Measurements from ENCODE around the gene GPATCH8. TPM values are rescaled to one million over a fixed set of nuclear protein-coding genes. Genes with fewer than 3 reads are reported as not detected.

The GPATCH8 gene
- total RNA-seq, 1 donor from 2014 or later: 49.6 TPM

DNA sequence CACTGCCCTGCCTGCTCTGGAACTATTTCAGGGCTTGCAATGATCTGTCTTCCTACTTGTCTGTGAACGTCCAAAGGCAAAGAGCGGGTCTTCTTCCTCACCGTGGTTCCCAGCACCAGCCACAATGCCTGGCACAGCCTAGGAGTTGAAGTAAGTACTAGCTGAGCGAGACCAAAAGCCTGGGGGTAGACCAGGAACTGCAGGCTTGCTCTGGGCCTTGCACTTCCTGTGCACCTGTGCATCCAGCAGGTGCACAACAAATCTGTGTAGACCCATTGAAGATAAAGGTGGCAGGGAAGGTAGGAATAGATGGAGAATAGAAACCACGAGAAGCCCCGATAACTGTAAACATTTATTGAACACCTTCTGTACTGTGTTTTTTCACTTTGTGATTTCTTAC lies 144.2 kb downstream of the GPATCH8 start:
- no peaks in the 10 kb centered on the region for H3K36me3 Mint-ChIP-seq (ENCODE audit: low read depth)
- H3K4me1 Mint-ChIP-seq (ENCODE audit: low read depth): peaks cover 2% of the 10 kb centered on the region
- no peaks in the 10 kb centered on the region for H3K9me3 Mint-ChIP-seq
- H3K27ac Mint-ChIP-seq: no peak overlapping the region
- no peak for DNase-seq (ENCODE audit: low spot score)
- H3K27me3 Mint-ChIP-seq (ENCODE audit: low read depth): peaks cover 30% of the 10 kb centered on the region
- intact Hi-C loops (cut with micrococcal nuclease): no loop called here
- no peak overlapping the region for H3K4me3 Mint-ChIP-seq (ENCODE audit: low read depth)

GRCh38 chr17:44358066-44358465 lies 145.1 kb downstream of the GPATCH8 start:
- Mint-ChIP-seq H3K4me3 (ENCODE audit: low read depth) (no peak overlapping the region), H3K36me3 (ENCODE audit: low read depth) (peaks cover under 1% of the 10 kb centered on the region), H3K9me3 (no peaks in the 10 kb centered on the region), H3K27me3 (ENCODE audit: low read depth) (peaks cover 31% of the 10 kb centered on the region), H3K4me1 (ENCODE audit: low read depth) (peaks cover 2% of the 10 kb centered on the region), H3K27ac (no peak overlapping the region)
- no peak for DNase-seq (ENCODE audit: low spot score)
- intact Hi-C loops (cut with micrococcal nuclease): no loop called here

- Mint-ChIP-seq H3K4me1 (ENCODE audit: low read depth) (no peaks in the 10 kb centered on the region), H3K27me3 (ENCODE audit: low read depth) (peaks cover 26% of the 10 kb centered on the region), H3K27ac (no peak overlapping the region), H3K4me3 (ENCODE audit: low read depth) (no peak overlapping the region), H3K36me3 (ENCODE audit: low read depth) (peaks cover 7% of the 10 kb centered on the region), H3K9me3 (no peaks in the 10 kb centered on the region)
- intact Hi-C loops (cut with micrococcal nuclease): no loop called here
- DNase-seq (ENCODE audit: low spot score): no peak
These were observed 147.0 kb downstream of the GPATCH8 start for GRCh38 chr17:44356241-44356640.

GRCh38 chr17:44355642-44356099 lies 147.5 kb downstream of the GPATCH8 start:
- intact Hi-C loops (cut with micrococcal nuclease): no loop called here
- Mint-ChIP-seq H3K4me3 (ENCODE audit: low read depth) (no peak overlapping the region), H3K9me3 (no peaks in the 10 kb centered on the region), H3K4me1 (ENCODE audit: low read depth) (no peaks in the 10 kb centered on the region), H3K27me3 (ENCODE audit: low read depth) (peaks cover 20% of the 10 kb centered on the region), H3K27ac (no peak overlapping the region), H3K36me3 (ENCODE audit: low read depth) (peaks cover 7% of the 10 kb centered on the region)
- DNase-seq (ENCODE audit: low spot score): no peak

GRCh38 chr17:44354582-44355561 lies 148.3 kb downstream of the GPATCH8 start:
- intact Hi-C loops (cut with micrococcal nuclease): no loop called here

DNA sequence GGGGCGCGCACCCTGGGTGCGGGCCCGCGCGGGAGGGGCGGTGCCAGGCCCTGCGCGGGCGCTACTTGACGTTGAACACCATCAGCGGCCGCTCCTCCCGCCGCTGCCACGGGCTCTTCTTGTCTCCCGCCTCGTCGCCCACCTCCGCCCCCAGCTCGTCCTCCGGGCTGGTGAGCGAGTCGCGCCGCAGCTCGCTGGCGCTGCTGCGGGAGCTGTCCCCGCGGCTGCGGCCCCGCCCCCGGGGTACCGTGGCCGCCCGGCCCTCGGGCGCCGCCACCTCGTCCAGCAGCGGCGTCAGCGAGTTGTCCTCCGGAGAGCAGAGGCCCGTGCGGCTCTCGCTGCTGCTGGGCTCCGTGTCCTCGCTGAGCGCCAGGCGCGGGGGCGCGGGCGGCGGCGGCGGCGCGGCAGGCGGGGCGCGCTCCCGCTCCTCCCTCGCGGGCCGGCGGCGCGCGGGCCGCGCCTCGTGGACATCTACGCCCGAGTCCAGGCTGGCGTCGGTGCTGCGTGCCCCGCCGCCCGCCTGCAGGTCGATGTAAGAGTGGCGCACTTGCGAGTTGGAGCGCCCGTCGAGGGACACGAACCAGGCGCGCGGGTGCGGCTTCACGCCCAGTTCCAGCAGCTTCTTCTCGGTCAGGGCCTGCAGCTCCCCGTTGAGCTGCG lies 149.4 kb downstream of the GPATCH8 start:
- Mint-ChIP-seq H3K27ac (no peak overlapping the region), H3K9me3 (no peaks in the 10 kb centered on the region), H3K27me3 (ENCODE audit: low read depth) (peaks cover 12% of the 10 kb centered on the region), H3K4me3 (ENCODE audit: low read depth) (peak overlapping the region; percentile 49), H3K4me1 (ENCODE audit: low read depth) (no peaks in the 10 kb centered on the region), H3K36me3 (ENCODE audit: low read depth) (peaks cover 7% of the 10 kb centered on the region)
- intact Hi-C loops (cut with micrococcal nuclease): no loop called here
- no peak for DNase-seq (ENCODE audit: low spot score)

More at GRCh38 chr17:44354582-44355561, 148.3 kb downstream of the GPATCH8 start:
- Mint-ChIP-seq H3K9me3 (no peaks in the 10 kb centered on the region), H3K4me1 (ENCODE audit: low read depth) (no peaks in the 10 kb centered on the region), H3K27ac (no peak overlapping the region), H3K36me3 (ENCODE audit: low read depth) (peaks cover 7% of the 10 kb centered on the region), H3K4me3 (ENCODE audit: low read depth) (peak overlapping the region; percentile 69), H3K27me3 (ENCODE audit: low read depth) (peaks cover 15% of the 10 kb centered on the region)
- DNase-seq (ENCODE audit: low spot score): no peak

DNA sequence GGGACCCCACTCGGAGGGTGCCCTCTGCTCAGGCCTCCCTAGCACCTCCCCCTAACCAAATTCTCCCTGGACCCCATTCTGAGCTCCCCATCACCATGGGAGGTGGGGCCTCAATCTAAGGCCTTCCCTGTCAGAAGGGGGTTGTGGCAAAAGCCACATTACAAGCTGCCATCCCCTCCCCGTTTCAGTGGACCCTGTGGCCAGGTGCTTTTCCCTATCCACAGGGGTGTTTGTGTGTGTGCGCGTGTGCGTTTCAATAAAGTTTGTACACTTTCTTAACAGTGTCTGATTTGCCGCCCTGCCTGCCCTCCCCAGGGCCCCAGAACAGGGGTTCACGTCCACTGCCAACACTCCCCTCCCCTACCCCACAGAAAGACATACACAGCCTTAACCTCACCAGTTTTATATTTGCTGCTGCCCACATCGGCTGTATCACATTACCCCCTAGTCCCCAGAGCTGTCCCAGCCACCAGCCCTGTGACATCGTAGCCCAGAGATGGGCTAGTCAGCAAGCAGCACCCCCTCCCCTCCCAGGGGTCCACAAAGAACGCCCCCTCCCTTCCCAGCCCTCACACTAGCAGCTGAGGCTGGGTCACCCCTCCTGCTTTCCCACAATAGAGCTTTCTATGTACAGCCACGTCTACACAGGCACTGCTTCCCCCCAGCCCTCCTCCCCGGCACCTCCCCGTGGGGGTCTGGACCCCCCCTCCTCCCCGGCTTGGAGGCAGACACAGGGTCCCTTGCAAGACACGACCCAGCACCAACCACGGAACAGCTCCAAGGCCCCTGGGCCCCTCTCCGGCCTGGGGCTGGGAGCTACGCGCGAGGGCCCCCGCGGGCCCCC lies 150.2 kb downstream of the GPATCH8 start:
- Mint-ChIP-seq H3K27ac (no peak overlapping the region), H3K36me3 (ENCODE audit: low read depth) (peaks cover 7% of the 10 kb centered on the region)
- intact Hi-C loops (cut with micrococcal nuclease): no loop called here

GRCh38 chr17:44351961-44352827 lies 151.0 kb downstream of the GPATCH8 start:
- H3K36me3 Mint-ChIP-seq (ENCODE audit: low read depth): peaks cover 7% of the 10 kb centered on the region

More for the DNA sequence above, 150.2 kb downstream of the GPATCH8 start:
- Mint-ChIP-seq H3K27me3 (ENCODE audit: low read depth) (peaks cover 10% of the 10 kb centered on the region), H3K9me3 (no peaks in the 10 kb centered on the region), H3K4me3 (ENCODE audit: low read depth) (peak overlapping the region; percentile 60), H3K4me1 (ENCODE audit: low read depth) (peaks cover 2% of the 10 kb centered on the region)
- DNase-seq (ENCODE audit: low spot score): no peak

GRCh38 chr17:44351464-44351863 lies 151.7 kb downstream of the GPATCH8 start:
- Mint-ChIP-seq H3K4me1 (ENCODE audit: low read depth) (peaks cover 2% of the 10 kb centered on the region), H3K27ac (no peak overlapping the region)

More at GRCh38 chr17:44351961-44352827, 151.0 kb downstream of the GPATCH8 start:
- intact Hi-C loops (cut with micrococcal nuclease): no loop called here
- Mint-ChIP-seq H3K4me3 (ENCODE audit: low read depth) (peak overlapping the region; percentile 60), H3K27me3 (ENCODE audit: low read depth) (peaks cover 10% of the 10 kb centered on the region), H3K27ac (no peak overlapping the region), H3K9me3 (no peaks in the 10 kb centered on the region), H3K4me1 (ENCODE audit: low read depth) (peaks cover 2% of the 10 kb centered on the region)
- DNase-seq (ENCODE audit: low spot score): no peak

GRCh38 chr17:44350733-44351226 lies 152.4 kb downstream of the GPATCH8 start:
- no peak overlapping the region for H3K4me3 Mint-ChIP-seq (ENCODE audit: low read depth)
- no peaks in the 10 kb centered on the region for H3K9me3 Mint-ChIP-seq
- H3K27ac Mint-ChIP-seq: no peak overlapping the region
- H3K36me3 Mint-ChIP-seq (ENCODE audit: low read depth): peaks cover 7% of the 10 kb centered on the region
- H3K4me1 Mint-ChIP-seq (ENCODE audit: low read depth): peaks cover 6% of the 10 kb centered on the region
- H3K27me3 Mint-ChIP-seq (ENCODE audit: low read depth): peaks cover 10% of the 10 kb centered on the region
- intact Hi-C loops (cut with micrococcal nuclease): no loop called here
- peak; percentile 66 for DNase-seq (ENCODE audit: low spot score)

More at GRCh38 chr17:44351464-44351863, 151.7 kb downstream of the GPATCH8 start:
- Mint-ChIP-seq H3K4me3 (ENCODE audit: low read depth) (no peak overlapping the region), H3K36me3 (ENCODE audit: low read depth) (peaks cover 7% of the 10 kb centered on the region), H3K9me3 (no peaks in the 10 kb centered on the region), H3K27me3 (ENCODE audit: low read depth) (peaks cover 10% of the 10 kb centered on the region)
- intact Hi-C loops (cut with micrococcal nuclease): no loop called here
- DNase-seq (ENCODE audit: low spot score): no peak

GRCh38 chr17:44349553-44350070 lies 153.6 kb downstream of the GPATCH8 start:
- Mint-ChIP-seq H3K4me3 (ENCODE audit: low read depth) (no peak overlapping the region), H3K9me3 (no peaks in the 10 kb centered on the region), H3K27ac (no peak overlapping the region), H3K27me3 (ENCODE audit: low read depth) (peaks cover 4% of the 10 kb centered on the region), H3K4me1 (ENCODE audit: low read depth) (peaks cover 12% of the 10 kb centered on the region), H3K36me3 (ENCODE audit: low read depth) (peaks cover 7% of the 10 kb centered on the region)
- DNase-seq (ENCODE audit: low spot score): no peak
- intact Hi-C loops (cut with micrococcal nuclease): no loop called here
